MCF 10A (cell line): ENCODE results near the gene CTSO. TPM values are rescaled to one million over a fixed set of nuclear protein-coding genes. Genes with fewer than 3 reads are reported as not detected.

Experiments
- BruUV-seq: library from RNA; stranded (reverse); fragments of 400-500 nt; replicated peaks from 2 replicates; lab custom pipeline; 2021; lab: Mats Ljungman, UMichigan
- CTCF ChIA-PET: fragments of 300-600 bp; sonication (Branson Sonifier 250); formaldehyde crosslinking; extraction: SDS; loops from one replicate; lab custom pipeline; 2021; ENCODE audit warnings: antibody characterized with exemption, inconsistent platforms; lab: Yijun Ruan, JAX
- POLR2A ChIA-PET: fragments of 300-600, 350-650 bp; sonication (Branson Sonifier 250); formaldehyde crosslinking; extraction: SDS; loops from one replicate; lab custom pipeline; 2020; ENCODE audit warnings: antibody characterized with exemption, inconsistent platforms; lab: Yijun Ruan, JAX
- DNase-seq: peaks from one replicate; pipeline ENCODE4 v3.0.0-alpha.2; 2018; ENCODE audit not compliant: unreplicated experiment
- H3K27ac Mint-ChIP-seq: one replicate; pipeline ENCODE4 v1.8.0; 2022; ENCODE audit warnings: mild to moderate bottlenecking, low read depth, mixed read lengths; ENCODE audit not compliant: unreplicated experiment
- H3K27me3 Mint-ChIP-seq: one replicate; pipeline ENCODE4 v1.8.0; 2022; ENCODE audit warnings: mixed read lengths; ENCODE audit not compliant: insufficient read depth, unreplicated experiment
- H3K36me3 Mint-ChIP-seq: one replicate; pipeline ENCODE4 v1.8.0; 2022; ENCODE audit warnings: mild to moderate bottlenecking, moderate library complexity, mixed read lengths; ENCODE audit not compliant: insufficient read depth, unreplicated experiment
- H3K4me1 Mint-ChIP-seq: one replicate; pipeline ENCODE4 v1.8.0; 2022; ENCODE audit warnings: mixed read lengths; ENCODE audit not compliant: insufficient read depth, unreplicated experiment
- H3K4me3 Mint-ChIP-seq: one replicate; pipeline ENCODE4 v1.8.0; 2022; ENCODE audit warnings: mild to moderate bottlenecking, moderate library complexity, mixed read lengths; ENCODE audit not compliant: unreplicated experiment
- H3K9me3 Mint-ChIP-seq: one replicate; pipeline ENCODE4 v1.8.0; 2022; ENCODE audit warnings: mixed read lengths; ENCODE audit not compliant: unreplicated experiment
- CTCF ChIP-seq: fragments of 200-600 bp; IDR thresholded peaks from one replicate; pipeline ENCODE4 v1.8.0; 2022; ENCODE audit warnings: antibody characterized with exemption, mild to moderate bottlenecking; ENCODE audit not compliant: unreplicated experiment
- intact Hi-C: fragments of 100-400 bp; cut with micrococcal nuclease; formaldehyde crosslinking; loops from 2 replicates; pipeline ENCODE4 v1.14.1; 2022
- total RNA-seq: library from RNA; stranded (reverse); gene quantifications from 2 replicates; pipeline ENCODE4 v1.2.3, GENCODE V29; 2022

The CTSO gene
- total RNA-seq, 1 experiment from 2014 or later = 2.3 TPM

- ChIA-PET CTCF (interaction anchor here (0.6 kb wide), 1 partner anchor 74 kb away, joined by 4 read pairs; no protein-coding TSS in a partner anchor), POLR2A (no interaction called here)
- no peaks in the 10 kb centered on the region for H3K36me3 Mint-ChIP-seq
- H3K4me3 Mint-ChIP-seq = no peak overlapping the region
- no peak overlapping the region for H3K27ac Mint-ChIP-seq
- TF ChIP-seq CTCF = no peak
- peaks cover 16% of the 10 kb centered on the region for H3K9me3 Mint-ChIP-seq
- no peaks in the 10 kb centered on the region for H3K27me3 Mint-ChIP-seq
- H3K4me1 Mint-ChIP-seq = no peaks in the 10 kb centered on the region
- intact Hi-C loops = no loop called here
- no peak for DNase-seq
- no TSS peak for BruUV-seq
Observed at GRCh38 chr4:155879767-155880166, 73.9 kb downstream of the CTSO start.

- POLR2A ChIA-PET = no interaction called here
- no peaks in the 10 kb centered on the region for H3K27me3 Mint-ChIP-seq
- intact Hi-C loops = no loop called here
- H3K36me3 Mint-ChIP-seq = no peaks in the 10 kb centered on the region
- no peak overlapping the region for H3K4me3 Mint-ChIP-seq
- H3K27ac Mint-ChIP-seq = no peak overlapping the region
- no peak for DNase-seq
- BruUV-seq = no TSS peak
- no peak for TF ChIP-seq CTCF
- CTCF ChIA-PET = no interaction called here
- H3K9me3 Mint-ChIP-seq = peaks cover 9% of the 10 kb centered on the region
- H3K4me1 Mint-ChIP-seq = no peaks in the 10 kb centered on the region
Observed at GRCh38 chr4:155878611-155879010, 75.1 kb downstream of the CTSO start.

GRCh38 chr4:155877971-155878370 is 75.7 kb downstream of the CTSO start:
- CTCF ChIA-PET = no interaction called here
- no peak overlapping the region for H3K27ac Mint-ChIP-seq
- H3K9me3 Mint-ChIP-seq = peaks cover 2% of the 10 kb centered on the region

GRCh38 chr4:155875878-155876277 is 77.8 kb downstream of the CTSO start:
- ChIA-PET POLR2A (no interaction called here), CTCF (no interaction called here)
- Mint-ChIP-seq H3K4me1 (no peaks in the 10 kb centered on the region), H3K27me3 (no peaks in the 10 kb centered on the region), H3K36me3 (no peaks in the 10 kb centered on the region), H3K4me3 (no peak overlapping the region), H3K9me3 (no peaks in the 10 kb centered on the region), H3K27ac (no peak overlapping the region)
- no peak for TF ChIP-seq CTCF
- no TSS peak for BruUV-seq
- intact Hi-C loops = no loop called here
- no peak for DNase-seq

More at GRCh38 chr4:155877971-155878370, 75.7 kb downstream of the CTSO start:
- H3K36me3 Mint-ChIP-seq = no peaks in the 10 kb centered on the region
- no TSS peak for BruUV-seq
- no peak overlapping the region for H3K4me3 Mint-ChIP-seq
- POLR2A ChIA-PET = no interaction called here
- intact Hi-C loops = no loop called here
- no peaks in the 10 kb centered on the region for H3K4me1 Mint-ChIP-seq
- no peak for DNase-seq
- no peak for TF ChIP-seq CTCF
- H3K27me3 Mint-ChIP-seq = no peaks in the 10 kb centered on the region

Other genes with a start within 250 kb of the CTSO start
- 0.34 TPM in 1 of 2 replicates, not detected in the other for gene GUCY1B1, start 194.8 kb downstream of the CTSO start, total RNA-seq
- not detected in 2 replicates for gene ASIC5, start 87.6 kb downstream of the CTSO start, total RNA-seq
- not detected in 2 replicates for gene TDO2, start 50.2 kb downstream of the CTSO start, total RNA-seq